H9 (cell line): Measurements from ENCODE around the gene ZNF366. TPM values are rescaled to one million over a fixed set of nuclear protein-coding genes. Genes with fewer than 3 reads are reported as not detected.

ENCODE experiments used
- DNase-seq: peaks from one replicate; pipeline ENCODE4 v3.0.0-alpha.2; 2017
- H2AFZ ChIP-seq: one replicate; pipeline ENCODE4 v1.6.1; 2013; ENCODE audit warnings: mild to moderate bottlenecking, low read length, control low read depth, moderate library complexity
- H2AK5ac ChIP-seq: 2 replicates; pipeline ENCODE4 v1.6.1; 2013; ENCODE audit warnings: low read length, control low read depth, mixed read lengths; ENCODE audit not compliant: insufficient read length
- H2BK120ac ChIP-seq: one replicate; pipeline ENCODE4 v1.6.1; 2013; ENCODE audit warnings: low read depth, mild to moderate bottlenecking, low read length, control low read depth, inconsistent platforms; ENCODE audit not compliant: poor library complexity, severe bottlenecking
- H2BK12ac ChIP-seq: 2 replicates; pipeline ENCODE4 v1.6.1; 2013; ENCODE audit warnings: low read length, control low read depth, mixed read lengths, low read depth; ENCODE audit not compliant: insufficient read length
- H2BK15ac ChIP-seq: 2 replicates; pipeline ENCODE4 v1.6.1; 2013; ENCODE audit warnings: low read depth, low read length, control low read depth
- H2BK20ac ChIP-seq: one replicate; pipeline ENCODE4 v1.6.1; 2013; ENCODE audit warnings: low read depth, mild to moderate bottlenecking, low read length, control low read depth, inconsistent platforms; ENCODE audit not compliant: poor library complexity, severe bottlenecking
- H2BK5ac ChIP-seq: 2 replicates; pipeline ENCODE4 v1.6.1; 2013; ENCODE audit warnings: low read length, control low read depth, mixed read lengths; ENCODE audit not compliant: insufficient read length
- H3K14ac ChIP-seq: 2 replicates; pipeline ENCODE4 v1.6.1; 2013; ENCODE audit warnings: low read length, control low read depth; ENCODE audit not compliant: insufficient read depth
- H3K18ac ChIP-seq: 2 replicates; pipeline ENCODE4 v1.6.1; 2013; ENCODE audit warnings: low read depth, mild to moderate bottlenecking, mixed read lengths, low read length, control low read depth; ENCODE audit not compliant: insufficient read length
- H3K23ac ChIP-seq: 2 replicates; pipeline ENCODE4 v1.6.1; 2013; ENCODE audit warnings: low read length, control low read depth, mixed read lengths, low read depth; ENCODE audit not compliant: insufficient read length
- H3K23me2 ChIP-seq: 2 replicates; pipeline ENCODE4 v1.6.1; 2013; ENCODE audit warnings: low read depth, mild to moderate bottlenecking, mixed read lengths, low read length, control low read depth; ENCODE audit not compliant: insufficient read length, poor library complexity, severe bottlenecking
- H3K27ac ChIP-seq: 2 replicates; pipeline ENCODE4 v1.5.1; 2013; ENCODE audit warnings: low read length, control low read depth, mixed read lengths, low read depth; ENCODE audit not compliant: insufficient read length
- H3K27me3 ChIP-seq: 2 replicates; pipeline ENCODE4 v1.6.1; 2013; ENCODE audit warnings: low read length, control low read depth, inconsistent platforms; ENCODE audit not compliant: insufficient read depth
- H3K4ac ChIP-seq: 2 replicates; pipeline ENCODE4 v1.6.1; 2013; ENCODE audit warnings: low read depth, mild to moderate bottlenecking, control low read depth, inconsistent platforms, low read length, moderate library complexity
- H3K4me1 ChIP-seq: 2 replicates; pipeline ENCODE4 v1.6.1; 2013; ENCODE audit warnings: low read length, control low read depth, inconsistent platforms; ENCODE audit not compliant: insufficient read depth
- H3K4me2 ChIP-seq: 2 replicates; pipeline ENCODE4 v1.6.1; 2013; ENCODE audit warnings: low read length, control low read depth, mixed read lengths; ENCODE audit not compliant: insufficient read length, insufficient read depth
- H3K56ac ChIP-seq: 2 replicates; pipeline ENCODE4 v1.6.1; 2013; ENCODE audit warnings: low read depth, mild to moderate bottlenecking, mixed read lengths, low read length, control low read depth; ENCODE audit not compliant: insufficient read length
- H3K79me1 ChIP-seq: 2 replicates; pipeline ENCODE4 v1.6.1; 2013; ENCODE audit warnings: low read depth, mild to moderate bottlenecking, moderate library complexity, low read length, control low read depth, inconsistent platforms; ENCODE audit not compliant: insufficient read depth, poor library complexity, severe bottlenecking
- H3K79me2 ChIP-seq: 2 replicates; pipeline ENCODE4 v1.6.1; 2013; ENCODE audit warnings: low read length, control low read depth, inconsistent platforms; ENCODE audit not compliant: insufficient read depth
- H3K9ac ChIP-seq: 2 replicates; pipeline ENCODE4 v1.6.1; 2013; ENCODE audit warnings: low read length, control low read depth, mixed read lengths; ENCODE audit not compliant: insufficient read length; ENCODE audit errors: extremely low read depth
- H3K9me3 ChIP-seq: one replicate; pipeline ENCODE4 v1.6.1; 2013; ENCODE audit warnings: low read depth, low read length, inconsistent platforms; ENCODE audit not compliant: control insufficient read depth
- H3T11ph ChIP-seq: one replicate; pipeline ENCODE4 v1.6.1; 2013; ENCODE audit warnings: mild to moderate bottlenecking, low read length, control low read depth, inconsistent platforms
- H4K20me1 ChIP-seq: one replicate; pipeline ENCODE4 v1.6.1; 2013; ENCODE audit not compliant: control insufficient read depth, insufficient read length, insufficient read depth
- H4K5ac ChIP-seq: 2 replicates; pipeline ENCODE4 v1.6.1; 2013; ENCODE audit warnings: low read depth, mild to moderate bottlenecking, mixed read lengths, low read length, control low read depth; ENCODE audit not compliant: insufficient read length
- H4K8ac ChIP-seq: replicated peaks from 2 replicates; pipeline ENCODE4 v1.6.1; 2013; ENCODE audit warnings: low read length, control low read depth, mixed read lengths, low read depth; ENCODE audit not compliant: insufficient read length
- H4K91ac ChIP-seq: 2 replicates; pipeline ENCODE4 v1.6.1; 2013; ENCODE audit warnings: low read depth, mild to moderate bottlenecking, moderate library complexity, mixed read lengths, low read length, control low read depth; ENCODE audit not compliant: insufficient read length
- H3K27ac Mint-ChIP-seq, 3 experiments: 2 replicates in 2 of 3; 3 replicates in 1 of 3; pipeline ENCODE4 v1.8.0; 2020 to 2021; ENCODE audit warnings: mixed read lengths in 3 of 3, mild to moderate bottlenecking in 1 of 3, moderate library complexity in 1 of 3
- H3K27me3 Mint-ChIP-seq: 2 replicates; pipeline ENCODE4 v1.8.0; 2021; ENCODE audit warnings: low read depth, mild to moderate bottlenecking, moderate library complexity, mixed read lengths
- H3K36me3 Mint-ChIP-seq, 3 experiments: 2 replicates in 2 of 3; 3 replicates in 1 of 3; pipeline ENCODE4 v1.8.0; 2020 to 2021; ENCODE audit warnings: low read depth in 3 of 3, mixed read lengths in 3 of 3; ENCODE audit not compliant: insufficient read depth in 1 of 3
- H3K4me1 Mint-ChIP-seq, 2 experiments: 2 replicates each; pipeline ENCODE4 v1.8.0; 2020; ENCODE audit warnings: mixed read lengths in 2 of 2
- H3K4me3 Mint-ChIP-seq, 2 experiments: 2 replicates in 1 of 2; 3 replicates in 1 of 2; pipeline ENCODE4 v1.8.0; 2020 to 2021; ENCODE audit warnings: mild to moderate bottlenecking in 2 of 2, mixed read lengths in 2 of 2, moderate library complexity in 1 of 2
- H3K9me3 Mint-ChIP-seq, 2 experiments: 2 replicates in 1 of 2; 3 replicates in 1 of 2; pipeline ENCODE4 v1.8.0; 2020; ENCODE audit warnings: mild to moderate bottlenecking in 2 of 2, mixed read lengths in 2 of 2, moderate library complexity in 1 of 2
- WGBS: extraction: QIAGEN DNeasy Blood & Tissue Kit; methylation state at CpG from one replicate; pipeline ENCODE4 v1.1.7; 2013; ENCODE audit warnings: missing lambda C conversion rate, low lambda C conversion rate, mixed read lengths; ENCODE audit not compliant: insufficient read length; ENCODE audit errors: extremely low coverage; 5-methylcytosine and 5-hydroxymethylcytosine counted together
- total RNA-seq: library from RNA; stranded (reverse); gene quantifications from 2 replicates; pipeline ENCODE4 v1.2.1, GENCODE V29; 2021
- TF ChIP-seq, protein P1 (sequence below): fragments of 200-600 bp; sonication (generic); conservative IDR thresholded peaks from 3 replicates; pipeline ENCODE4 v1.8.0; 2021; ENCODE audit warnings: antibody characterized with exemption, mild to moderate bottlenecking

The ZNF366 gene
- total RNA-seq, 1 experiment from 2014 or later, result not detected

DNA sequence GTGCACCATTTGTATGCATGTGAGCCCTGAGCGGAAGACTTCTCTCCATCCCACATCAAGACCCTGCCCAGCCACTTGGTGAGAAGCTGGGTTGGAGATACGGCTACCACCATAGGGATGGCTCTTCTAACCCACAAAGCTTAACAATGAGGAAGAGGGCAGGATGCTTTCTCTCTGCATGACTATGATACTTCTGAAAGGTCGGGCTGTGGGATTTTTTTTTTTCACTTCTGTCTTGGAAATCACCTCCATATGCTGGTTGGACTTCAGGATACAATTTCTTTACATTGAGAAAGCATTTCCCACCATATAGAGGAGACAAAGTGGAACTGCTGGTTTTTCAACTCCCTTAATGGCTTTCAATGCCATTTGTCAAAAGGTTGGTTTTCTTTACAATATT, 30.5 kb downstream of the ZNF366 start:
- no peak overlapping the region for H2BK5ac ChIP-seq
- H3K4me3 Mint-ChIP-seq, result no peak overlapping the region
- H3K56ac ChIP-seq, result no peak overlapping the region
- H4K91ac ChIP-seq, result no peak overlapping the region
- DNase-seq, result no peak
- no peaks in the 10 kb centered on the region for H3K79me1 ChIP-seq
- H3K9me3 ChIP-seq, result no peaks in the 10 kb centered on the region
- no peak overlapping the region for H3T11ph ChIP-seq
- peaks cover 0 to 4% of the 10 kb centered on the region in 2 experiments; a peak in 2 of 4 replicates for H3K4me1 Mint-ChIP-seq
- no CpG with 5 or more reads among the region's 3 CpGs for WGBS
- no peak overlapping the region for H4K8ac ChIP-seq
- H2BK12ac ChIP-seq, result no peak overlapping the region
- no peak overlapping the region for H3K14ac ChIP-seq
- H3K23me2 ChIP-seq, result no peaks in the 10 kb centered on the region
- no peak overlapping the region for H3K9ac ChIP-seq
- no peak overlapping the region for H3K27ac Mint-ChIP-seq
- H4K20me1 ChIP-seq, result no peaks in the 10 kb centered on the region
- H3K36me3 Mint-ChIP-seq, result no peaks in the 10 kb centered on the region
- no peak overlapping the region for H2BK120ac ChIP-seq
- H2AFZ ChIP-seq, result no peak overlapping the region
- no peak overlapping the region for H2BK20ac ChIP-seq
- TF ChIP-seq, protein P1, sequence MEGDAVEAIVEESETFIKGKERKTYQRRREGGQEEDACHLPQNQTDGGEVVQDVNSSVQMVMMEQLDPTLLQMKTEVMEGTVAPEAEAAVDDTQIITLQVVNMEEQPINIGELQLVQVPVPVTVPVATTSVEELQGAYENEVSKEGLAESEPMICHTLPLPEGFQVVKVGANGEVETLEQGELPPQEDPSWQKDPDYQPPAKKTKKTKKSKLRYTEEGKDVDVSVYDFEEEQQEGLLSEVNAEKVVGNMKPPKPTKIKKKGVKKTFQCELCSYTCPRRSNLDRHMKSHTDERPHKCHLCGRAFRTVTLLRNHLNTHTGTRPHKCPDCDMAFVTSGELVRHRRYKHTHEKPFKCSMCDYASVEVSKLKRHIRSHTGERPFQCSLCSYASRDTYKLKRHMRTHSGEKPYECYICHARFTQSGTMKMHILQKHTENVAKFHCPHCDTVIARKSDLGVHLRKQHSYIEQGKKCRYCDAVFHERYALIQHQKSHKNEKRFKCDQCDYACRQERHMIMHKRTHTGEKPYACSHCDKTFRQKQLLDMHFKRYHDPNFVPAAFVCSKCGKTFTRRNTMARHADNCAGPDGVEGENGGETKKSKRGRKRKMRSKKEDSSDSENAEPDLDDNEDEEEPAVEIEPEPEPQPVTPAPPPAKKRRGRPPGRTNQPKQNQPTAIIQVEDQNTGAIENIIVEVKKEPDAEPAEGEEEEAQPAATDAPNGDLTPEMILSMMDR, result no peak
- no peak overlapping the region for H3K23ac ChIP-seq
- H3K4me1 ChIP-seq, result no peaks in the 10 kb centered on the region
- no peak overlapping the region for H2BK15ac ChIP-seq
- no peak overlapping the region for H3K27ac ChIP-seq
- H4K5ac ChIP-seq, result no peak overlapping the region
- no peak overlapping the region for H3K4me2 ChIP-seq
- H3K27me3 ChIP-seq, result no peaks in the 10 kb centered on the region
- no peaks in the 10 kb centered on the region; the same call in 1 of the 2 replicates for H3K27me3 Mint-ChIP-seq
- no peaks in the 10 kb centered on the region for H3K79me2 ChIP-seq
- H2AK5ac ChIP-seq, result no peak overlapping the region
- H3K18ac ChIP-seq, result no peak overlapping the region
- H3K9me3 Mint-ChIP-seq, result no peaks in the 10 kb centered on the region
- H3K4ac ChIP-seq, result no peak overlapping the region
